Fibroblast of the conjunctiva (primary cell): ENCODE data around the gene PHACTR3.
A peak's percentile ranks its signal among the peaks of the same experiment; 100 is the strongest.

Experiments used
- DNase-seq: peaks from one replicate; pipeline ENCODE4 v3.0.0-alpha.2; 2010; ENCODE audit warnings: low read depth

Gene PHACTR3

DNA sequence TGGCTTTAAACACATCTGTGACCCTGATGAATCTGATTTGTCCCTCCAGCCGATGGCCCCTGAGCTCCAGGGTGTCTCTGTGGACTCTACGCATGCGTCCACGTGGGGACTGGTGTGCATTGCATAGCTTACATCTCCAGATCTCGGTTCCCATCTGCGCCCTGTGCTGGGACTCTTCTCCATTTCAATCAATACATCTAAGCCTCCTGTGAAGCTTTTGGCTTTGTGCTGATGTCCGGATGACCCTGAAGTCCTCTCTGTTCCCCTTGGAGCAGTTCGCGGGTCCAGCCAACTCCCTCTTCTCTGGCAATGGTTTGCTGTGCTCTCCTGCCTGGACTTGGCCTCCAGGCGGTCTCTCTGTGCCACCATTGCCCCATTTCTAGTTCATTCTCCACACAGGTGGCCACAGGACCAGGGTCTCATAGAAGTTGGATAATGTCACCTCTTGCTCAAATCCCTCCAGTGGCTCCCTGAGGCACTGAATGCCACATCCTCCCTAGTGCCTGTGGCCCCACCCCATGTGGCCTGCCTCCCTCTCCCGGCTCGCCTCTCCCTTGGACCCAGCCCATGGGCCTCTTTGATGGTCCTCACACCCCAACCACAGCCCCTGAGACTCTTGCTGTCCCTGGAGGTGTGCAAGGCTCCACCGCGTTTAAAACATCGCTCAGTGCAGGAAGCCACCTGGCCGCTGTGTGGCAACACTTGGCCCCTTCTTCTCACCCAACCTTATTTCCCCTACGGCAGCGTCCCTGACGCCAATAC lies 173.7 kb downstream of the PHACTR3 start:
- DNase-seq, result no peak

- DNase-seq, result no peak
Measured at GRCh38 chr20:59778615-59779200, 174.4 kb downstream of the PHACTR3 start.

DNA sequence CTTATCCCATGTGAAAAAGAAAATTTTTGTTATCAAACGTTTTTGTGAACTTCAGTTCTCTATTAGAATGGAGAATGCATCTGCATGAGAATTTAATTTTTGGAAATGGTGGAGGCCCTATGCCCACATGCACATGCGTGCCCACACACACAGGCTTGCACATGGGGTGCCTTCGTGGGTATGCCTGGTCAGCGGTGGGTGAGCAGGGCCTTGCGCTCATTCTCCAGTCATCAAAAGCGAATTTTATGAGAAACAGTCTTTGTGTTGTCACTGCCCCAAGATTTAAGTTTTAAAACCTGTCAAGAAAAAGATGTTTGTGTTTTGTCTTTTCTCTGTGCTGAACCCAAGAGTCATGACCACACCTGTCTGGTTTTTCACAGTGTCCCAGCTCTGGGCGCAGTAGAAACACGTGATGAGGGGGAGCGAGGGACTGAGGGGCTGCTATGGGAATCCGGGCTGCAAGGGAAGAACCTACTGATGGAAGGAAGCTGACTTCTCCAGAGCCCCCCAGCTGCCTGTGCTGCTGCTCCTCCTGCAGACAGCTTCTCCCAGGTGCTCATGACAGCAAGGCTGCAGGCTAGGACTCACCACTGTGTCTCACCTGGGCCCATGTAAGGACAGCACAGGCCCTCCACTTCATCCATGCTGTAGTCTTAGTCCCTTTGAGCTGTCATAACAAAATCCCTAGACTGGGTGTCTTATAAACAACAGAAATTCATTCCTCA lies 175.5 kb downstream of the PHACTR3 start:
- DNase-seq, result no peak

- no peak for DNase-seq
Measured at GRCh38 chr20:59780494-59781185, 176.3 kb downstream of the PHACTR3 start.

GRCh38 chr20:59781226-59781625 lies 176.9 kb downstream of the PHACTR3 start:
- DNase-seq, result no peak

GRCh38 chr20:59782986-59783640 lies 178.8 kb downstream of the PHACTR3 start:
- peak; percentile 12 for DNase-seq

GRCh38 chr20:59783641-59784010 lies 179.3 kb downstream of the PHACTR3 start:
- no peak for DNase-seq

- DNase-seq, result no peak
Measured at GRCh38 chr20:59784365-59784764, 180.0 kb downstream of the PHACTR3 start.

DNA sequence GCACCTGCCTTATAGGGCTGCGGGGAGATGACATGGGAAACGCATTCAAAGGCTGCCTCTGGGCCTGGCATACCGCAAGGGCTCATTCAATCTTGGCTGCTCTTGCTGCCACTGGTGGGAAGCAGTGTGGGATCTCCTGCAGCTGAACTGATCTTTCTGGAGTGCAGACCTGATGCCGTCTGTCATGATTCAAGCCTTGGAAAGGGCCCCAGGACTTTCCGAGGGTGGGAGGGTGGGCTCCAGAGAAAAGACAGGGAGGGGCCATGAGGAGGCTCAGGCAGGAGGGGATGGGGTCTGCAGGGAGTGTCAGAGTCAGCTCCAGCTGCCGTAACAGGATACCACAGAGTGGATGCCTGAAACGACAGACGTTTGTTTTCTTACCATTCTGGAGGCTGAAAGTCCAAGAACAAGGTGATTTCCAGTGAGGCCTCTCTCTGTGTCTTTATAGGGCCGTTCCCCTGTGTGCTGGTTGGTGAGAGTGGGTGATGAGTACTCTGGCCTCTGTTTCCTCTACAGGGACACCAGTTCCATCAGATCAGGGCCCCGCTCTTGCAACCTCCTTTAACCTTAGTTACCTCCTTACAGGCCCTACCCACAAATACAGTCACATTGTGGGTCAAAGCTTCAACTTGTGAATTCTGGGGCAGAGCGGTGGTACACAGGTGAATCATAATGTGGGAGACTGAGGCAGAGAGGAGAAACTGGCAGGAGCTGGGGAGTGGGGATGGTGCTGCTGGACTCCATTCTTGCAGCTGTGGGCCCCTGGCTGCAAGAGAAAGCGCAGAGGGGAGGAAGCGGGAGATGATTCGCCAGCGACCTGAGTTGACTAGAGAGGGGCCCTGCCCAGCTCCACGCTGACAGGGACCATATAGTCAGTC lies 180.7 kb downstream of the PHACTR3 start:
- DNase-seq, result no peak

- no peak for DNase-seq
Measured at GRCh38 chr20:59785669-59785959, 181.3 kb downstream of the PHACTR3 start.

- no peak for DNase-seq
Measured at GRCh38 chr20:59785986-59786795, 181.9 kb downstream of the PHACTR3 start.

DNA sequence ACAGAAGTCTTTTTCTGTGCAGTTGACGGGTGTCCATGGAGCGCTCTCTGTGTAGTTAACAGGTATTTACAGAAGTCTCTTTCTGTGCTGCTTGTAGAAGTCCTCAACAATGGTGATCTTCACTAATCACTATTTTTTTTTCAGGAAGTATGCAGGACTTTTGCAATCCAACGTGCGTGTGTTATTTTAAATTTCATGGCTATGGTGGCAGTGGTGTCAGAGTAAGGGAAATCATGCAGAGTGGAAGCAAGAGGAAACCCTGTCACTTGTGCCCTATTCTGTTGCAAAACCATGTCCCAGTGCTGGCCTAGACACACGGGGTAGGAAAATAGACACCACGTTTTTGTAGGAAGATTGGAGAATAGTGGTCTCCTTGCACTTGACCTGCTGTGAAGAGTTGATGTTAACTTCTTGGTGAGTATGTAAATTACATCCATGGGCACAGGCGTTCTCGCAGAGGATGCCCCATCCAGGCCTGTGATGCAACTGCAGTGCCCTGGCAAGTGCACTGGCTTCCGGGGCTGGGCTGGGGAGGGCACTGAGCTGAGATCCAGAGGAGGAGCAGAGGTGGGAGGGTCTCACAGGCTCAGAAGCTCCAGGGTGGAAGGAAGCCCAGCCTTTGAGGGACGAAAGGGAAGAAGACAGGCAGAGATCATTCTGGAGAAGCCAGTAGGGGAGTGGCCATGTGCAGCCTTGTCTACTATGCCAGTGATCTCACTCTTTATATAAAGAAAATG lies 182.6 kb downstream of the PHACTR3 start:
- no peak for DNase-seq

- DNase-seq, result no peak
Measured at GRCh38 chr20:59787538-59787890, 183.2 kb downstream of the PHACTR3 start.

- no peak for DNase-seq
Measured at GRCh38 chr20:59788196-59788735, 183.9 kb downstream of the PHACTR3 start.

DNA sequence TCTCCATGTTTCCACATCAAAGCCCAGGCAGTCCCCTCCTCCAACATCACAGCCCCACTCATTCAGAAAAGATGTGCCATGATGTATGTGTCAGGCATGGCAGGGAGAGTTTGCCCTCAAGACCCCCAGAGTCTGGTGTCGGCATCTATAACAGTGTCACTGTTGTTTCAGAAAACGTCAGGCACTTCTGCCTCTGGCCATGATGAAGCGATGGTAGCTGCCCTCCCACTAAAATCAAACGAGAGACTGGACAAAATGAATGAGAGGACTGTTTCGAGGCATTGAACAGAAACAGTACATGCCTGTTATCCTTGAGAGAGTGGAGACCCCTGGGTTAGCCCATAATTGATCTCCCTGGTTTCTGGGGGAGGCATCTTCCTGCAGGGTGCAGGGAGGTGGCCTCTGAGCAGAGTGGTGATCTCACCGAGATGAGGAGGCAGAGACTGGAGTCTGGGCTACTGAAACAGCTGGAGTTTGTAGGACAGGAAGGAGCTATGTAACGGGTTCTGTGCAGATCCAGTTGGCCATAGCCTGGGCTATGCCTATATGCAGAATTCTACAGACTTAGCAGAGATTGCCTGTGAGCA lies 184.6 kb downstream of the PHACTR3 start:
- DNase-seq, result no peak

DNA sequence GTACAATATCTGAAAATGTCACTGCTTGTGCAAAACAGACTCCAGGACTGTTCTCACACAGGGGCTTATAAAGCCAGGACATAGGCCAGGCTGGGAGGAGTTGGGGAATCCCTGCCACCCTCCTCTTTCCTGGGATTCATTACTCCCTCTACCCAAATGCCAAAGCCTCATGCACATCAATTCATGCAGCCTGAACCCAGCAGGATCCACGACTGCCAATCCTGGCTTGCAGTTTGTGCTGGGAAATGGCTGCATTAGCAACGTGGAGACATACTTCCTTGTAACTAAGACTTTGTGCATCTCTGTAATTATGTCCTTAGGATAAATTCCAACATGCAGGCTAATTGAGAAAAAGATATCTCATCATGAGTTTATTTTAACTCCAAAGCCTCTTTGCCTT lies 185.3 kb downstream of the PHACTR3 start:
- no peak for DNase-seq

GRCh38 chr20:59790346-59790745 lies 186.0 kb downstream of the PHACTR3 start:
- no peak for DNase-seq

GRCh38 chr20:59792300-59792699 lies 188.0 kb downstream of the PHACTR3 start:
- DNase-seq, result no peak

DNA sequence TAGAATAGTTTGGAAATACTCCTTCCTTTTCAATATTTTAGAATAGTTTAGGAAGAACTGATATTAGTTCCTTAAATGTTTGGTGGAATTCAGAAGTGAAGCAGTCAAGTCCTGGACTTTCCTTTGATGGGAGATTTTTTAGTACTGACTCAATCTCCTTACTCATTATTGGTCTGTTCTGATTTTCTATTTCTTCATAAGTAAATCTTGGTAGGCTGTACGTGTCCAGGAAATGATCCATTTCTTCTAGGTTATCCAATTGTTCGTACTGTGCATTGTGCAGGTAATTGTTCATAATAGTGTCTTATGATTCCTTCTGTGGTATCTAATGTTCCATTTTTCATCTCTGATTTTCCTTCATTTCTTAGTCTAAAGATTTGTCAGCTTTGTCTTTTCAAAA lies 190.2 kb downstream of the PHACTR3 start:
- DNase-seq, result no peak
